ENCODE measurements around the gene IKBKE.

DNA sequence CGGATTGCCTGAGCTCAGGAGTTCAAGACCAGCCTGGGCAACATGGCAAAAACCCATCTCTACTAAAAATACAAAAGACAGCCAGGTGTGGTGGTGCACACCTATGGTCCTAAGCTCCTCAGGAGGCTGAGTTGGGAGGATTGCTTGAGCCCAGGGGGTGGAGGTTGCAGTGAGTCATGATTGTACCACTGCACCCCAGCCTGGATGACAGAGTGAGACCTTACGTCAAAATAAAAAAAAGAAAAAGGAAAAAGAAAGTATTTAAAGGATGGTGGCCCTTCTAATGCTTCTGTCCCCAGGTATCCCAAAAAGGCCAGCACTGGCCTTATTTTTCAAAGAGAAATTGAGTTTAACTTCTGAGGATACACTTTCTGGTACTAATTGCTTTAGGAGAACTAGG lies 1.7 kb downstream of the IKBKE start:
- TF ChIP-seq CTCF (IDR thresholded peaks at IDR 0.05 in 2 of 3, conservative IDR thresholded peaks at IDR 0.05 in 1 of 3; ENCODE audit: control insufficient read depth in 2 of 3, extremely low read depth in 1 of 3, insufficient read depth in 1 of 3, low read depth in 3 of 3, low read length in 3 of 3) (no peak), YY1 (IDR thresholded peaks at IDR 0.05; ENCODE audit: low read depth, low read length) (no peak)

Measured in GM12878 (cell line).